ENCODE results near the gene SEMA6A.

Gene SEMA6A

DNA sequence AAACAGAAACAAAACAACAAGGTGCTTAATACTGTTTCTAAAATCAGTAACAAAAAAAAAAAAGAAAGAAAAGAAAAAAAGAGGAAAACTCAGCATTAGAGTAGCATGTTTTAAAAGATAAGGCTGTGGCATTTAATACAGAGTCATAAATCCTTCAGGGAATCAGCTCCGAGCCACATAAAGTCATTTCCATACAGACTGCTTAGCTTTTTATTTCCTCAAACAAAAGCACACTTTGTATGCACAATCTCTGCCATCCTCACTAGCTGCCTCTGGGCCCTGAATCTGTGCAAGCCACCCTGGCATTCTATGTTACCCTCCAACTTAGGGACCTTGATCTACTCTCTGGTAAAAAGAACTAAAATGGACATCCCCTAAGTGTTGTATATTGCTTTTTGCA, 87.6 kb downstream of the SEMA6A start:
- peak overlapping the region; percentile 65 for H3K27ac ChIP-seq
- TF ChIP-seq, protein P1, sequence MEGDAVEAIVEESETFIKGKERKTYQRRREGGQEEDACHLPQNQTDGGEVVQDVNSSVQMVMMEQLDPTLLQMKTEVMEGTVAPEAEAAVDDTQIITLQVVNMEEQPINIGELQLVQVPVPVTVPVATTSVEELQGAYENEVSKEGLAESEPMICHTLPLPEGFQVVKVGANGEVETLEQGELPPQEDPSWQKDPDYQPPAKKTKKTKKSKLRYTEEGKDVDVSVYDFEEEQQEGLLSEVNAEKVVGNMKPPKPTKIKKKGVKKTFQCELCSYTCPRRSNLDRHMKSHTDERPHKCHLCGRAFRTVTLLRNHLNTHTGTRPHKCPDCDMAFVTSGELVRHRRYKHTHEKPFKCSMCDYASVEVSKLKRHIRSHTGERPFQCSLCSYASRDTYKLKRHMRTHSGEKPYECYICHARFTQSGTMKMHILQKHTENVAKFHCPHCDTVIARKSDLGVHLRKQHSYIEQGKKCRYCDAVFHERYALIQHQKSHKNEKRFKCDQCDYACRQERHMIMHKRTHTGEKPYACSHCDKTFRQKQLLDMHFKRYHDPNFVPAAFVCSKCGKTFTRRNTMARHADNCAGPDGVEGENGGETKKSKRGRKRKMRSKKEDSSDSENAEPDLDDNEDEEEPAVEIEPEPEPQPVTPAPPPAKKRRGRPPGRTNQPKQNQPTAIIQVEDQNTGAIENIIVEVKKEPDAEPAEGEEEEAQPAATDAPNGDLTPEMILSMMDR (conservative IDR thresholded peaks at IDR 0.05), result no peak

DNA sequence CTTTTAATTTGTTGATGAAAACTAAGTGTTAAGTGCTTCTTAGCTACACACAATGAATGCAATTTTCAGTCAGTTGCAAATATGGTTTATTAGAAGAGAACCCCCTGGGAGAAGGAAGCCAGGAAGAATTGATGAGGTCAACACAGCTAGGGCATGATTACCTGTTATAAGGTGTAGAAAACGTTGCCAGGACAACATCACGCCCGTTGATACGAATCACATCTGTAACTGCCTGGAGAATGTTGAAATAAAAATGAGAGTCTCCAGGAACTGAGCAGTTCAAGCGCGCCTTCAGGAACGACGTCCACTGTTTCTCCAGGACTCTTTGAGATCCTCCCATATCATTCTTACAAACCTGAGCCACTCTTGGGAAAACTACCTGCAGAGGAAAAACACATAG, 88.0 kb downstream of the SEMA6A start:
- TF ChIP-seq, protein P1 (conservative IDR thresholded peaks at IDR 0.05), result no peak

DNA sequence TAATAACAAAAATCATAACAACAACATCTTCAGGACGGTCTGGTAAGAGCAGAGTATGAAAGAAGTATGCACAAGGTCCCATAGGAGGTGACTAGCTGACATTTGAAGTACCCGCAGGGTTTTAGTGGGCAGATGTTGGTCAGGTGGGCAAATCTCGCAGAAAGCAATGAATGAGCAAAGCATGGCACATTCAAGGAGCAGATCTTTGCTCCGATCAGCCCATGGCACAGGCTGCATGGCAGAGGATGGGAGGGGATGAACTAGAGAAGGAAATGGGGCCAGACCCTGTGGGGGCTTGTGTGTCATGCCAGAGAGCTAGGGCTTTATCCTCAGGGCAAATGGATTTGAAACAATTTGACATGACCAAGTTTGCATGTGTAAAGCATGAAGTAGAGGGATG, 90.0 kb downstream of the SEMA6A start:
- TF ChIP-seq, protein P1 (conservative IDR thresholded peaks at IDR 0.05), result no peak
- no peak overlapping the region for H3K27ac ChIP-seq

More for the DNA sequence above, 88.0 kb downstream of the SEMA6A start:
- H3K27ac ChIP-seq, result peak overlapping the region; percentile 65

DNA sequence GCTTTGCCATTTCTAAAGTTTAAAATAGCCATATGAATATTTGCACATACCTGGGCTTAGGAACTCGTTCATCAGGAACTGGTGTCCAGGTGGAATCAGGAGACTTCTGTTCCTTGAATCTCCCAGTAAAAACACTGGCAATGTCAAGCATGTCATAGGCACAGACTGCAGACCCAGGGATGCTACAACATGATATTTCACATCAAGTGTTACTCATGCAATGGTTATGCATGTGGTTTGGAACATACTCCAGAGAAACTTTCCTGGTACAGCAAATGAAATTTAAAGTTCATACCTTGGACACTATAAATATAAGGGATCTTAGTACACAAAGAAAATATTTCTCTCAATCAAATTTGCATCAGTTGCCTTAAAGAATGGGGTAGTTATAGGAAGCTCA, 92.2 kb downstream of the SEMA6A start:
- TF ChIP-seq, protein P1 (conservative IDR thresholded peaks at IDR 0.05), result no peak
- H3K27ac ChIP-seq, result no peak overlapping the region

DNA sequence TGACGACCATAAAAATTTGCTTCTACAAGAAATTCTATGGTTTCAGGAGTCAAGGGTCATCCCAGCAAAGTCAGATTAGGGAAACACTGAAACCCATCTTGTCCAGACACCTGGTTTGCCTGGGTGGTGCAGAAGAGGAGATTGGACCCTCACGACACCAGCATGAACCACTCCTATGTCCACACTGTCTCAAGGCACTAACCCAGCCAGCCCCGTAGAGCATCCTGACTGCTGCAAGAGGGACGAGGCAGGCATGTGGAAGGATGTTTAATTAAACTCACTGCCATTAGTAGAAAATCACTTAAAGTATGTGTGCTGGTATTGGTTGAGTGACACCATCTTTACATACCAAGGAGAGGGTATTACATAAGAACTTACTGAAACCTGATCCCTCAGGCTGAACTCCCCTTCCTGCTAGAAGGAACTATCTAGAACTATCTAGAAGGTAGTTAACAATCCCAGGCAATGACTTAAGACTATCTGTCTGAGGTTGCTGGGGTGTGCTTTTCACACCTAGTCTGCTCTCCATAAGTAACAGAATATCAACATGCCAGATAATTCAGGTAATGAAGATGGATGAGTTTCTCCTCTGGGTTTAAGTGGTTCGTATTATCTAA, 93.6 kb downstream of the SEMA6A start:
- TF ChIP-seq, protein P1 (conservative IDR thresholded peaks at IDR 0.05), result no peak
- H3K27ac ChIP-seq, result no peak overlapping the region

DNA sequence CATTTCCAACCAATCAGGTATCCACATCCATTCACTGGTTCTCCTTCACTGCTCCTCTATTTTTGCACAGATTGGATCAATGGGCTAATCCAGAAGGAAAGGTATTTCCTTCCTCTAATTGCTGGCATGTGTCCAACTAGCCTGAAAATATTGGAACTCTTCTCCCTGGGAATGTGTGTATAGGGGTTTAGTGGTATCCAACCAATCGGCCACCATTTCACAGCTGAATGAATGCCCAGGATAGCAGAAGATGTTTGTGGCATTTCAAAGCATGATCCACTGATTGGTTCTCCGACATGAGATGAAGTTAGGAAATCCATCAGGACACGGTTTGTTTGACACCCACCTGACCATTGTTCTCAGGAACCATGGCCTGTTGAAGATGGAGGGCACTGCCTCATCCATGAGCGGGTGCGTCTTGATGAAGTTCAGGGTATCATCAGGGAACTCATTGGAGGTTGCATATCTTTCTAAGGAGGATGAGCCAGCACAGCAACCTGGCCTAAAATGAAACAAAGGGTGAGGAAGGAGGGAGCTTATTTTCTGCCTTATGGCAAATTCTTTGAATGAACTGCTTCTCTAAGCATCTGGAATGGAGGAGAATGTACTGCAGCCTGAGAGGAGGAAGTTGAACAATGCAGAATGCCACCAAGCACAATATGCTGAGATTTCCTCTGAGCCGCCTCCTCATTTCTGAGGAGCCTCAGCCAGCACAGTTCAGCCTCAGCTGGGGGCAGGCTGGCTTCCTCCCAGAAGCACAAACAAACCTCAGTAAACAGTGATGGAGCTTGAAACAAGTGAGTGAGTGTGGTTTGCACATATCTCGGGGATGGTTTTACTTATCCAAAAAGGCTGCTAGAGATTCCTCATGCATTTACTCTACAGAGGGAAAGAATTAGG, 94.6 kb downstream of the SEMA6A start:
- TF ChIP-seq, protein P1 (conservative IDR thresholded peaks at IDR 0.05), result no peak

DNA sequence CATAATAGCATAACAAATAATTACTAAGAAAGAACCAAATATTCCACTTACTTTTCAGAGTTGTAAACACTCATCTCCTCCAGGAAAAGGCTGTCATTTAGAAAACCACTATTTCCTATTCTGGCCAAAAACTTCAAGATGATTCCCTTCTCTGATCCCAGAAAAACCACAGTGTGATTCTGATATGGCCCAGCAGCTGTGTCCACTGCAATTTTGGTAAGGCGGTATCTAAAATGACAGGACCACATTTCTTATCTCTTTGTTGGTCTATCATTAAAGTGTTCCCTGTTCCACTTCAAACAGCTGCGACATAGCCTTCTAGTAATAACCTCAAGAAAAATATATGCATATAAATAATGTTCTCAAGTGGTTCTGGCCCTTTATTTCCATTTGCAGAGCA, 96.1 kb downstream of the SEMA6A start:
- no peak overlapping the region for H3K27ac ChIP-seq
- TF ChIP-seq, protein P1 (conservative IDR thresholded peaks at IDR 0.05), result no peak

More for the DNA sequence above, 94.6 kb downstream of the SEMA6A start:
- H3K27ac ChIP-seq, result no peak overlapping the region

Data from VCaP (cell line).